Stimulated activated CD4-positive, alpha-beta T cell treated with anti-CD3 and anti-CD28 coated beads, Interleukin-4, amount 100 ng/mL, for 48 hours (primary cell): ENCODE measurements around the gene TMEM187.

Experiments
- DNase-seq, 2 donors: peaks; one replicate each; pipeline ENCODE4 v3.0.0-alpha.2; 2020; ENCODE audit warnings: low read depth in 2 of 2

Gene TMEM187

DNA sequence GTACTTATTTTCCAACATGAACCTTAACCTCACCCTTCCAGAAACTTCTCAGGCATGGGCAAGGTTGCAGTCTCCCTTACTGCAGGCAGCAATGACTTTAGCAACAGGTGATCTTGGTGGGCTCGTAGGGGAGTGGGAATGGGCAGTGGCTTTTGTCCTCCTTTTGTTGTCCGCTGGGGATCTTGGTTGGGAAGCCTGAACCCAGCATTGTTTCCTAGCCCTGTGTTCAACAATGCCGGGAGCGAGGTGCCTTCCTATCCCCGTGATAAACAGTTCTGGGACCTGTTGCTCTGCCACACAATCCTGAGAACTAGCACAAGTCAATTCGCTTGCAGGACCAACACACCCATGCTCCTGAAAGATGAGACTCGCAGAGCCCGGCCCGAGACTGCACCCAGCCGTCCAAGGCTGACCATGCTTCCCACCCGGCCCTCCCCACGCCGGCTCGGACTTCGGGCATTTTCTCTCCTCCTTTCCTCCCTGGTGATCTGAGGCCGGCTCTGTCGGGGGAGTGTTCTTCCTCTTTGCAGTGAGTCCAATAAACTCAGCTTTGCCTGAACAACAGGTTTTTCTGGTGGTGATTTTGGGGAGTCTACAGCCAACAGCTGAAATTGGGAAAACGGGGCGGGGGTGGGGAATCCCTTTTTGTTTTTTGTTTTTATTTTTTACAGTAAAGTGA lies 26.9 kb downstream of the TMEM187 start:
- DNase-seq, result no peak

DNA sequence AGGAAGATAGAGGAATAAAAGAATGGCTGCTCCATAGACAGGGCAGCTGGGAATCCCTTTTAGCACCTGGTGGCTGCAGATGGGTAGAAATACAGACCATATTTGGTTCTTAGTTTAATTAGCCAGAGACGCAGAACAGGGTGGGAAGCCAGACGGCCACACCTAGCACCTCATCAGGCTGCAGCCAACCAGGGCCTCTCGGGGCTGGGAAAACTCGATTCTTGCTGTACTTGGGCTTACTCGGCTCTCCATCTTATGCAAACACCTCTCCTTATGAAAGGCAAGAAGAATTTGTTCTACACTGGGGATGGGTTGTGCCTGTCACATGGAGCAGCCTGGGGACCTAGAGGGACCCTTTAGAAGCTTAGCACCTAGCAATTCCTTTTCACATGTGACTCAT lies 27.5 kb downstream of the TMEM187 start:
- DNase-seq, result no peak

DNA sequence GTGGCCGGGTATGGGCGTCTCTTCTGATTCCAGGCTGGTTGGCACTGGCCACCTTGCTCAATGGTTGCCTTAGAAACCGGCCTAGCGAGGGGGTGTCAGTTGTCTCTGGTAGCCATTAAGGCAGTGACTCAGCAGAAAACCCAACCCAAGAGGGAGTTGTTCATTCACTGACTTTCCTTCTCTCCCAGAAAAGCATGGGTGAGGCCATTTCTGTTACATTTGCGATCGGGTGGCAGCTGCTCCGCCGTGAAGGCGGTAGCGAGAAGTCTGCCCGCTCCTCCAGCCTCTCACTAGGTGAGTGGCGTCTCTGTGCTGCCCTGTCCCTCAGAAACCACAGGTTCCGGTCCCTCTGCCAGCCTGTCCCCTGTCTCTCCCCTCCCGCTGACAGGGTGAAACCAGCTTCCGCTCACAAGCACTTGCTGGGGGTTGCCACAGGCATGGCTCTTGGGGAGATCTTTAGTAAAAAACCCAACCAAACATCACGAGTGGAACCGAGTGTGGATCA lies 29.7 kb downstream of the TMEM187 start:
- peak in 1 of 2 donors; percentile 27 for DNase-seq

DNA sequence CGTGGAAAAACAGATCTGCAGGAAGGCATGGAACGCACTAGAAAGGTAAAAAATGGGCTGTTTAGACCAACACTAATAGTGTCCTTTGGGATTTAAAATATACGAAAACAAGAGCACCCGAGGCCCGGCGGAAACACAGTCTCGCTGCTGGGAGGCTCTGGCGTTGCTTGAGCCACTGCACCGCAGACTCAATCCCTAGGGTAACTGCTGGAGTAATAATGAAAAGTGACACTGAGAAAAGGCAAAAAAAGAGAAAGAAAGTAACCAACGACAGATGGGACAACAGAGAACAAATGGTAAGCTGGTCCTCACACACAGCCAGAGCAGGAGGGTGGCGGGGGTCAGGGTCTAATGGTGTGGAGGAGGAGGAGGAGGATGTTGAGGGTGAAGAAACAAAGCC lies 31.8 kb downstream of the TMEM187 start:
- DNase-seq, result no peak

DNA sequence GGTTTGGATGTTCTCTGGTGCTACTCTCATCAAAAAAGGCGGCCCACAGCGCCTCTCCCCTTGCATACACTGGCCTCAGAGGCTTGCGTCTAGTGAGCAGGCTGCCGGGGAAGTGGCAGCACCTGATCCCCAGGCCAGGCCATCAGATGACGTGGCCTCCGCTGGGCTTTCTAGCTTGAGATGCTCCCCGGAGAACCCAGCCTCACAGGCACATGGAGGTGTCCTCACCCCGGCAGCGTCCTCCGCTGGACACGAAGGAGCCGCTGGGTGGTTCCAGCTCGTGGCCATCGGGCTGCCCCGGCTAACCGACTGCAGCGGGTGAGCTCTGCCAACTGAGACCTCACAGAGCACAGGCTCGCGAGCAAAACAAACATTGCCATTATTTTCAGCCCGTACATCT lies 34.4 kb downstream of the TMEM187 start:
- DNase-seq, result no peak

DNA sequence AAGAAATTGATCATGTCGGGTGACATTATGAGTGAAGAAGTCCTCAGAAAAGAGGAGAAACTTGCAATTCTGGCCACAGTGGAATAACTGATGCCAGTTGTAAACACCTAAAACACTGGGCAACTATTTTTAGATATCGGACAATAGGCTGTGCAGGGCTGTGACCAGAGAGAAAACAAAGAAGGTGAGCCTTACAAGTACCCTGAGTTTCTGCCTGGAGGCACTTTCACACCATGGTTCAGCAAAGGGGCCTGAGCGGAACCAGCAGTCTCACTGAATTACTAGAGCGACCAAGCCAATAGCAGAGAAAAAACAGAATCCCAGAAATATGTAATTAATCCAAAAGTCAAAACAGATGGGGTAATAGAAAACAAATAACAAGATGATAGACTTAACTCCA lies 36.0 kb downstream of the TMEM187 start:
- no peak for DNase-seq

DNA sequence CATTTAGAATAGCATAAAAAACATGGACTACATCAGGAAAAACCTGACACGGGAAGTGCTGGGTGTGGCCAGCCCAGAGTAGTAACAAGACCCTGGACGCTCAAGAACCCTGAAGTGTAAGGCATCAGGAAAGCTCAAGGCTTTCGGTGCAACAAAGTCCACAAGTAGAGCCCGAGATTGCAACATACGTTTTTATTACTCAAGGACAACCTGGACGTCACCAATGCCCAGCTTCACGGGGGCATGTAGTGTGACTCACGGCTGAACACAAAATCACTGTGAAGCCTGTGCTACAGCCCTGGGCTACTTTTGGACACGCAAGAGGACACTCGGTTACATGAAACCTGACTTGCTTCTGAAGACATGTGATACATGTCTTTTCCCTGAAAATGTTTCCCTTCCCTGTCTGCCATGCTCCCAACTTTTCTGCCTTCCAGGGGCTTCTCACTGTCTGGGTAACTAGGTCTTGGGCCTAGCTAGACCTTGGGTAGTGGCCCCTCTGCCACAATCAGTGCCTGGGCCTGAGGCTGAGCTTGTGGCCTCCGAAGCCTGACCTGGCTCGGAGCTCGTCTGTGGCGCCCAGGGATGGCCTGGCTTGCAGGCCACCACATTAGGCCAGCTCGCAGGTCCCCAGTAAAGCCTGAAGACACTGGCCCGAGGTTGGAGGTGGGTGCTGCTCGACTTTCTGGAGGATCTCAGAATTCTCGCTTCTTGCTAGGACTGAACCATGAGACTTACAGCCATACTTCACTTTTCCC lies 38.0 kb downstream of the TMEM187 start:
- no peak for DNase-seq

DNA sequence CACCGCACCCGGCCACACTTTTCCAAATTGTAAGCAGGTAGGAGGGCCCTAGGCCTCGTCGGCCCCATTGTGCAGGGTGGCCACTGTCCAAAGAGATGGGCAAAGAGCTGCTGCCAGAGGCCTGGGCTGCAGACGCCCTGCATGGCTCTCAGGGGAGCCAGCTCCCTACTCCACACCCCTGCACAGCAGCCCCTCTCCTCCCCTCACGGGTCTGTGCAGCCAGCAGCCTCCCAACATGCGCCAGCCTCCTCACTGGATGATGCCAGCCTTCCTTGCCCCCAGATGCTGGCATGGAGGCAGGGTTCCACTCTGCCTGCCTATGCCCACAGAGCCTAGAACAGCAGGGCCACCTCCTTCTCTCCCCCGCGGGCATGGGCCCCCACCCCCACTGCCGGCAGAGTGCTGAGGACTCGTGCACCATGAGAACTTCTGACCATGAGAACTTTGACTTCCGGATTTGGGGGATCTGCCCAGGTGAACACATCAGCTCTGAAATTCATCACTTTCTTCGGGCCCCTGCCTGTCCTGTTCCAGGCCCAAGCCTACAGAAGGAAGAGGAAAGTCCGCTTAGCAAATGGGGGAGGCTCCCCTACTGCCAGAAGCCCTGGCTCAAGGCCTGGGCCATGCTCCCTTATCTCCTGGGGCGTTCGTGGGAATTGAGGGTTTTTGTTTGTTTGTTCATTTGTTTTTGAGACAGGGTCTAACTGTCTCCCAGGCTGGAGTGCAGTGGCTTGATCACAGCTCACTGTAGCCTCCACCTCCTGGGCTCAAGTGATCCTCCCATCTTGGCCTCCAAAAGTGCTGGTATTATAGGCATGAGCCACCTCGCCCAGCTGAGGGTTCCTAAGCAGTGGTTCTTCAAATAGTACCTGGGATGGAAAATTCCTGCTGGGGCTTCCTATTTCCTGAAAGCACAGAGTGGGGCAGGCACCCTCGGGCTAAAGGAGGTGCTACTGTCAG lies 39.1 kb downstream of the TMEM187 start:
- no peak for DNase-seq

DNA sequence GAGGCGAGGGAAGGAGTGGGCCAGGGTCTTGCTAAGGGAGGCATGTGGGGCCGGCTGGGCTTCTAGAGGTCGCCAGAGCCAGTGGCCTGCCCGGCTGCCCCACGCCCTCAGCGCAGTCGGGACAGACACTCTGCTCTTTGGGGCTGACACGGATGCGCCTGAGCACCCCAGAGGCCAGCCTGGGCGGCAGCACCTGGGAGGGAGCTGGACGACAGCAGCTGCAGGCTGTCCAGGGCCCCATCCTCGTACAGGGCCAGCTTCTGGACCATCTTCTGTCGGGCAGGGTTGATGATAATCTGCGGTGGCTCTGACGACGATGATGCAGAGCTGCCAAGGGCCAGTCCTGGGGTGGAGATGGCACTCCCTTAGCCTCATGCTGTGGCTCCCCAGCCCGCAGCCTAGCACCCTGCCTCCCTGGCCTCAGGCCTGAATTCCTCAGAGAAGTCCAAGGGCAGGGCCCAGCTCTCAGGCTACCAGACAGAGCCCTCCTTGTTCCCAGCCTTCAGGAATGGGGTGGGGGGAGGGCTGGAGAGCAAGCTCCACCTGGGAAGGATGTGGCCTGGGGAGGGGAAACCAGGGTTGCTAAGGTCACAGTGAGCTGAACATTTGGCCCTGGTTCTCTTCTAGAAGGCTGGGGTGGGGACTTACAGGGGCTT lies 39.9 kb downstream of the TMEM187 start:
- no peak for DNase-seq

DNA sequence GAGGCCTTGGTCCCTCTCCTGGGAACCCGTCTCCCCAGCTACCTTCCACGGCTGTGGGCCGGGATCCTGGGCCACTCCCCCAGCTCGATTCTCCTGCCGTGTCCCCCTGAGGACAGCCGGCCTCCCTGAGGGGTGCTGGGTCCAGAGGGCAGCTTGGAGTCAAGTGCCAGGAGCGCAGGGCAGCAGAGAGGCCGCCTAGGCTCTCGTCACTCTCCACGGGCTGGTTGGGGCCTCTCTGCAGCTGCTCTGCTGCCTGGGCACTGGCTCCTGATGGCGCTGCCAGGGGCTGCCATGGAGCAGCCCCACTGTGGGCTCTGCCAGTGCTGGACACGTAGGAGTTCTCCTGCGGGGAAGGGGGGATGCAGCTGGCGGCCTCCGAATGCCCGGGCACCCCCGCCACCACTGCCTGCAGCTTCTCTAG lies 40.5 kb downstream of the TMEM187 start:
- no peak for DNase-seq

DNA sequence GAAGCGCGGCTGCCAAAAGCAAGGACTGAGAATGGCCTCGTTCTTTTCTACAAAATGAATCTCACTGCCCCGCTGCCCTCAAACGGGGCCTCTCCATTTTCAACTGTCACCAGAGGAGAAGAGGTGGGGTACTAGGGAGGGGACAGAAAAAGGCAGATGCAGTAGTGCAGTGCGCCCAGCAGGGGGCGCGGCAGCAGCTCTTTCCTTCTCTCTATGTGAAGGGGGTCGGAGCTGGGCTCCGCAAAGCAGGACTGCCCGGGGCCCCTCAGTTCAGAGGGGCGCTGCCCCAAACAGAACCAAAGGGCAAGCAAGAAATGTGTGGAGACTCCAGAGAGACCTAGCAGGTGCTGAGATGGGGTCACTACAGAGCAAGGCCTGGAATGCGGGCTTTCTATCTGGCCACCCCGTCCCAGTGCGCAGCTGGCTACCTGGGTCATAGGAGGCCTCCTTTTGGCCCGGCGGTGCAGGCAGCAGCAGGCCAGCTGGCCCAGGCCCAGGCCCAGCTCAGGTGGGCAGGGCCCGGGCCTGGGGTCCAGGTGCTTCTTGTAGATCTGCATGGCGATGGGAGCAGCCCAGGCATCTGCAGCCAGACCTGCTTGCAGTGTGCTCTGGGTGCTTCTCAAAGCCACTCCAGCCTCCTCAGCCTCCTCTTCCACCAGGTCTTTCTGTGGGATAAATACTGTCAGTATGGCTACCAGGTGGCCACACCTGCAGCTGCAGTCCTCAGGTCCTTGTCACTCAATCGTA lies 41.2 kb downstream of the TMEM187 start:
- DNase-seq, result peak; percentile 20 to 30

DNA sequence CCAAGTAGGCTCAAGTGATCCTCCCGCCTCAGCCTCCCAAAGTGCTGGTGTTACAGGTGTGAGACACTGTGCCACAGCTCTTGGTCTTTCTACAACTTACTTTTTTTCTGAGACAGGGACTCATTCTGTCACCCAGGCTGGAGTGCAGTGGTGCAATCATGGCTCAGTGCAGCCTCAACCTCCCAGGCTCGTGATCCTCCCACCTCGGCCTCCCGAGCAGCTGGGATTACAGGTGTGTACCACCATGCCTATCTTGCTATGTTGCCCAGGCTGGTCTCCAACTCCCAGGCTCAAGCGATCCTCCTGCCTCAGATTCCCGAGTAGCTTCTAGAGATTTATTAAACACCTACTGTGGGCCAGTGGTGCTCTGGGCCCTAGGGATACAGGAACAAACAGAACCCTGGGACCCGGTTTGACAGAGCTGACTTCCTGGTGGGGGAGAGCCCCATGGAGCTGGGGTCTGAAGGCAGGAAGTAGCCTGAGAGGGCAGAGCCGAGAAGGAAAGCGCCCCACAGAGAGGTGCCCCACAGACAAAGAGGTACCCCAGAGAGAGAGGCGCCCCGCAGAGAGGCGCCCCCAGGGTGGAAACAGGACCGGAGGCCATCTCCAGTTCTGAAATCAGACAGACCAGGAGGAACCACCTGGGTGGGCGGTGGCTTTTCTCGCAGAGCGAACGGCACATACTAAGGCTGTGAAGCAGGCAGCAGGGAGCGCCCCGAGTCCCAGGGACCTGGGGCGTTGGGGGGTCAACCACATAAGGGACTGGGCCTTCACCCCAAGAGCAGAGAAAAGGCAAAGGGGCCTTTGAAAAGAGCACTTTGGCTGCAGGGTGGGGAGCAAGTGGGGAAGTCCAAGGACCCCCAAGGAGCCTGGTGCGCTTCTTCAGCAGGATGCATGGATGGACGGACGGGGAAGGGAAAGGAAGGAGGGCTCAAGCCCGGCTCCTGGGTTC lies 42.2 kb downstream of the TMEM187 start:
- no peak for DNase-seq

DNA sequence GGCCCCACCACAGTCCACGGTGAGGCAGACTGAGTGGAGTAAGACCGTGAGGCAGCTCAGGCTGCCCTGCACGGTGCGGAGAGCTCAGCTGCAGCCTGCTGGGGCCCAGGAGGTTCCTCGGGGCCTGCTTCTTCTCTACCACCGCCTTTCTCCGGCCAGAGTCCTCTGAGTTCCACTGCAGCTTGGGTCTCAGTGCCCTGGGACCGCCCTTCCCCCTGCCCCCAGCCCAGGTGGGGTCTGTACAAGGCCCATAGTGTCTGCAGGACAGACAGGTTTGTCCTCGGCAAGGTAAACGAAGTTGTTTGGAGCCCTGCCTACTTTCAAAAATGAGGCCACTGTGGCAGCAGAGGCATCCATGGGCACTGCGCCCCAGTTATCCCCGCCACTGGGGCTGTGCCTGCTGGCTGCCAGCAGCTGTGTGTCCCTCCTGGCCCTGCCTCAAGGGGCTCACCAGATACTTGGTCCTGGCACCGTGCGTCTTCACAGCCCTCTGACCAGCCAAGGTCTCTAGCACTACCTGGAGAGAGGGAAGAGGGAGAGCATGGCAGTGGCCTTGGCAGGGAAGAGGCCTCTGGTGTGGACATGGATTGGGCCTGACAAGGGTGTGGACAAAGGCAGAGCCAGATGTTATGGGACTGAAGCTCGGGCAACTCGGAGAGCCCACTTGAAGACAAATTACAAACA lies 43.2 kb downstream of the TMEM187 start:
- no peak for DNase-seq

DNA sequence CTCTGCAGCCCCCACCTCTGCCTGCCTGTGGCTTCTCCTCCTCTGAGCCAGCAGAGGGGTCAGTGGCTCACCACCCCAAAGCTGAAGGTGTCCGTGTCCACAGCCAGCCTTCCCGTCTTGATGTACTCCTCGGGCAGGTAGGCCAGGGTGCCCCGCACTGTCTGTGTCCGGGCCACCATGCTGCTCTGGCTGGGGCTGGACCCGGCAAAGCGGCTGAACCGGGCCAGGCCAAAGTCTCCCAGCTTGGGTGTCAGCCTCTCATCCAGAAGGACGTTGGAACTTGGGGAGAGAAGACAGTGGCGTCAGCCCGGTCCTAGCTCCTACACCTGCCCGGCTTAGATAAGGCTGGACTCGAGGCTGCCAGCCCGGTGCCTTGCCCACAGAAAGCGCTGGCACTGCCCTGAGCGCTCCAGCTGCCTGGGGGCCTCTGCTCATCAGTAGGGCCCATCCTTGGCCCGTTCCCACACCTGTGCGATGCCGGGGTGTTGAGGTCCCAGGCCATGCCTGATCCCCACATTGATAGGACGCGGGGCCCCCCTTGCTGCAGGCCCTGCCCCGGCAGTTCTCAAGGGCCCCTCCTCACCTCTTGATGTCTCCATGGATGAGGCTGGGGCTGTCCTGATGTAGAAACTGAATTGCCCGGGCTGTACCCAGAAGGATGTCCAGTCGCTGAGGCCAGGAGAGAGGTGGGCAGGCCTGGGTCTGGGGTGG lies 44.0 kb downstream of the TMEM187 start:
- DNase-seq, result no peak

DNA sequence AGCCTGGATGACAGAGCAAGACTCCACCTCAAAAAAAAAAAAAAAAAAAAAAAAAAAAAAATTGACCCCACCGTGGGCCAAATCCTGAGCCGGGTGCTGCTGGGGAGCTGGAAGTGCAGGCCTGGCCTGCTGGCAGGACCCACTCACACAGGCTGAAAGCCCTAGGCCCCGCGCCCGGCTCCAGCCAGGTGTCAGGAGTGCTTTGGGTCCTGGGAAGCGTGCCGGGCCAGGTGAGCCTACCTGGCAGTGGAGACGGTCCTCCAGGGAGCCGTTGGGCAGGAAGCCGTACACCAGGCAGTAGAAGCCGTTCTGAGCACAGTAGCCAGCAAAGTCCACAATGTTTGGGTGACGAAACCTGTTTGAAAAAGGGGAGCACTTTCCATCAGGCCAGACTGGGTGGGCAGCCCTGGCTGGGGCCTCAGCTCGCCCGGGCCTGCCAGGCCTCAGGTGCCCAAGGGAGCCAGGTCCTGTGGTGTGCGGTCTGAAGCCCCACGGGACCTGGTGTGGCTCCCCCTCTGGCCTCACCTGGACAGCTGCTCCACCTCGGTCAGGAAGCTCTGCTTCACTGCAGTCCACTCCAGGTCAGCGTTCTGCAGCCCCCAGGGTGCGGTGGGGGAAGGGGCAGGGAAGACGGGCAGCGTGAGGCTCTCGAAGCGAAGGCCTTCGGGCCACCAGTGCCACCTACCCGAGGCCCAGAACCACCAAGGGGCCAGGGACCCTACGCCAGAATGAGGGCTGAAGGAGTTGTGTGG lies 45.4 kb downstream of the TMEM187 start:
- DNase-seq, result no peak

DNA sequence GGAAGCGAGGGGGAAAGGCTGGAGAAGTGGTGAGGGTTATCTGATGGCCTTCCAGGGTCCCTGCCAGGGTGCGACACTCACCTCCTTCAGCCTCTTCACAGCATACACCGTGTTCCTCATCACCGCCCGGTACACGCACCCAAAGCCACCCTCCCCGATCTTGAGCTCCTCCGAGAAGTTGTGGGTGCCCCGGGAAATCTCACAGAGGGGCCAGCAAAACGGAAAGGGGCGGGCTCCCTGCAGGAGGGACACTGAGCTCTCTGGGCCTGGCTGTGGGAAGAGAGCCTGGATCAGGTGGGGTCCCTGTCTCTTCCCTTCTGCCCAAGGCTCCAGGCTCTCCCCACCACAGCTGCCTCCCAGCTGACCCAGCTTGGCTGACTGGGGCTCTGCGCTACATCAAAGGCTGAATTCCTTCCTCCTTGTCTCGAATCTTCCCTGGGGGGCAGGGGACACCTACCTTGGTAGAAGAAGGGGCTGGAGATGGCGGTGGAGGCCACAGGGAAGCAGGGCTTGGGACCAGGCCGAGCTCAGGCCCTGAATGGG lies 46.0 kb downstream of the TMEM187 start:
- DNase-seq, result no peak

DNA sequence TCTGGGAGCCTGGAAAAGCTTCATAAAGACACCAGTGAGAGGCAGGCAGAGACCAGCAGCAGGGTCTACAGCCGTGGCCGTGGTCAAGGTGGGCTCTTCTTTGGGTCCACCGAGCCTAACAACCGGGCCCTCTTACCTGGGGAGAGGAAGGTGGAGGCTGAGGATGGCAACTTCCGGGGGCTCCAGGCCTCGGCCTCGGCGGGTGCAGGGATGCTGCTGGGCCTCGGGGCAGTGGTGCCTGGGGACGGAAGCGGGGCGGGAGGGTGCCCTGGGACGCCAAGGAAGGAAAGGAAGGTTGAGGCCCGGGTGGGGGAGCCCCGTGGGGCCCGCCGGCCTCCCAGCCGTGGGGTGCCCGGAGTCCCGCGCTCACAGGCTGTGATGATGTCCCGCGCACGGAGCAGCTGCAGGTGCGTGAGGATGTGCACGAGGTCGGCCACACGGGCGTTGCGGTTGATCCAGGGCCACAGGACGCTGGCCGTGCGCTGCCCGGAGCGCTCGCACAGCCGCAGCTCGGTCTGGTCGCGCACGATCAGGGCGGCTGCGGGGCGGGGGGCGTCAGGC lies 46.6 kb downstream of the TMEM187 start:
- DNase-seq, result no peak
